HG03095 (cell line): ENCODE results near the gene SPINT2.
"Not testable (repeated sequence)": the region's sequence is repeated elsewhere in the genome, so short reads cannot be mapped to it uniquely, and the experiment has no call there.

ENCODE experiments used
- ATAC-seq: cut with Tn5 transposase; IDR thresholded peaks from one replicate; pipeline ENCODE4 v1.9.1; 2021; ENCODE audit warnings: moderate library complexity; ENCODE audit not compliant: unreplicated experiment

The SPINT2 gene

DNA sequence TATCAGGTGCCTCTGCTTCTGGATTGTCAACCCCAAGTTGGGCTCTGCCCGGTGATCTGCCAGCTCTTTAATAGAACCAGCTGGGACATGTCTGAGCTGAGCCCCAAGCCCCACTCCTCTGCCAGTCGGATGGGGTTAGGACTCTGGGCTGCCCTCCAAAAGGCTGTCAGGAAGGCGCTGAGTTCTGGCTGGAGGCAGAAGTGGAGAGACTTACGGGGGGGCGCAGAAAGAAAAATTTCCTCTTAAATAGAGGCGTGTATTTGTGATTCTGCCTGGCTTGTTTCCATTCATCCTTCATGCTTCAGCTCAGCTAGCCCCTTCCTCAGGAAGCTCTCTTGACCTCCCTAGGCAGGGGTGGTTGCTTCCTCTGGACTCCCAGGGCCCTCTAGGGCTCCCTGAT is 54.3 kb downstream of the SPINT2 start:
- no peak for ATAC-seq

- ATAC-seq = no peak
Observed at GRCh38 chr19:38319421-38320258, 55.3 kb downstream of the SPINT2 start, which contains the start of gene KCNK6. Gene KCNK6 (plus strand): TSS chr19:38319845. CDS start chr19:38319951, 106 bp downstream.

GRCh38 chr19:38320969-38321339 is 56.6 kb downstream of the SPINT2 start:
- ATAC-seq = no peak

- no peak for ATAC-seq
Observed at GRCh38 chr19:38321646-38322196, 57.3 kb downstream of the SPINT2 start.

DNA sequence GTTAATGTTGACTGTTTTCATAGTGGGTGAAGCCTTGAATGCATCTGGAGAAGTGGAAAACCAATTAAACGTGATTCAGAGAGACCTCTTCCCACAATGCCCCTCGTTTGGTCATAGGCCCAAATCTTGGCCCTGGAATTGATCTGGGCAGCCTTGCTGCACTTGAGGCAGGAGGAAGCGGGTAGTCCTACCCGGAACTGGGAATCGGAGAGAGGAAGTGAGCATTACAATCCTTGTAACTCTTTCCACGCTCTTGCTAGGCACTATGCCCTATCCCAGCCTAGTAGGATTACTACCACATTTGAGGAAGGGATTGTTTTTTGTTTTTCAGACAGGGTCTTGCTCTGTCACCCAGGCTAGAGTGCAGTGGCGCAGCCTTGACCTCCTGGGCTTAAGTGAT is 58.9 kb downstream of the SPINT2 start:
- ATAC-seq = no peak

DNA sequence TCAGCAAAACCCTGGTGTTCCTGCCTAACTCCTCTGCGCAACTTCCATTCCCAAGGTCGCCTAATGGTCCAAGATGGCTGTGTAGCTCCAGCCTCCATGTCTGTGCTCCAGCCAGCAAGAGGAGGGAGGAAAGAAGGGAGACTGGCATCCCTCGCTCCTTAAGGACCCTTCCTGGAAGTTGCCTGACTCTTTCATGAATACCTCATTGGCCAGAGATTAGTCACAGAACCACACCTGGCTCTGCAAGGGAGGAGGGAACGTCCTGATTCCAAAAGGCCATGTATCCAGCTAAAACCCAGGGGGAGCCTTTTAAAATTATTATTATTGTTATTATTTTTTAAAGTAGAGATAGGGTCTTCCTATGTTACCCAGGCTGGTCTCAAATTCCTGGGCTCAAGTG is 60.1 kb downstream of the SPINT2 start:
- ATAC-seq = no peak

DNA sequence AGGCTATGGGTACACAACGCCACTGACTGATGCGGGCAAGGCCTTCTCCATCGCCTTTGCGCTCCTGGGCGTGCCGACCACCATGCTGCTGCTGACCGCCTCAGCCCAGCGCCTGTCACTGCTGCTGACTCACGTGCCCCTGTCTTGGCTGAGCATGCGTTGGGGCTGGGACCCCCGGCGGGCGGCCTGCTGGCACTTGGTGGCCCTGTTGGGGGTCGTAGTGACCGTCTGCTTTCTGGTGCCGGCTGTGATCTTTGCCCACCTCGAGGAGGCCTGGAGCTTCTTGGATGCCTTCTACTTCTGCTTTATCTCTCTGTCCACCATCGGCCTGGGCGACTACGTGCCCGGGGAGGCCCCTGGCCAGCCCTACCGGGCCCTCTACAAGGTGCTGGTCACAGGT is 62.2 kb downstream of the SPINT2 start:
- no peak for ATAC-seq

DNA sequence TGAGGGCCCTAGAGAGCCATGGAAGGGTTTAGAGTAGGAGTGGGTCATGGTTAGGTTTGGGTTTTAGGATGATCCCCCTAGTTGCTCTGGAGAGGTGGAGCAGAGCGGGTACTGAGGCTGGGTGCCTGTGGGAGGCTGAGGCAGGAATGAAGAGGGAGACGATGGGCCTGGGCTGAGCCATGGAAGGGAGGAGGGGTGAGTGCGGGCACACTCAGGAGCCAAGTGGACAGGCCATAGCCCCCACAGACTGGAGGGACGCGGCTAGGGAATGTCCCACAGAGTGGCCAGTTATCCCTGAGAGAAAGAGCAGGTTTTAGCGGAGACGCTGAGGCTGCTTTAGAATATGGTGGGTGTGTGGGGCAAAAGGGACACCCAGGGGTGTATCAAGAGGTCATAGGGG is 65.3 kb downstream of the SPINT2 start:
- ATAC-seq = no peak

DNA sequence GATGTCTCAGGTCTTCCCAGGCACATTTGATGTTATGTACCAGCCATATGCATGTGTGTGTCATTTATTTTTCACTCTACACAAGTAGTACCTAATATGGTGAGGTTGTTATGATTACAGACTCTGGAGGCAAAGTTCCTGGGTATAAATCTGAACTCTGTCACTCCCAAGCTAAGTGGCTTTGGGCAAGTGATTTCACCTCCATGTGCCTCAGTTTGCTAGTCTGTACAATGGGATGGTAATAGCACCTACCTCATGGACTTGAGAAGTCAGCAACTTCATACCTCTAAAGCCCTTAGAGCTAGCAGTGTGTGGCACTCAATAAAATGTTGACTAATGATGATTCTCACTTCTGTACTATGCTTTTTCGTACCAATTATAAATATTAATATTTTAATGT is 67.4 kb downstream of the SPINT2 start:
- no peak for ATAC-seq

DNA sequence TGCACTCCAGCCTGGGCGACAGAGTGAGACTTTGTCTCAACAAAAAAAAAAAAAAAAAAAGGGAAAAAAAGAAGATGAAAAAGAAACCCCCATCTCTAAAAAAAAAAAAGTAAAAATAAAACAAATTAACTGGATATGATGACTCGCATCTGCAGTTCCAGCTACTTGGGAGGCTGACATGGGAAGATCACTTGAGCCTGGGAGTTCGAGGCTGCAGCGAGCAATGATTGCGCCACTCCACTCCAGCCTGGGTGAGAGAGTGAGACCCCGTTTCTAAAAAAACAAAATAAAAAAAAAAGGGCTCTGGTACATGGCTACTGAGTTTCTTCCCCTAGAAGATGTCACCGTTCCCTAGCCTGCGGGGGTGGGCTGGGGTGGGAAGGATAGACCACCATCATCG is 68.9 kb downstream of the SPINT2 start:
- ATAC-seq = no peak

GRCh38 chr19:38335949-38336637 is 71.7 kb downstream of the SPINT2 start:
- ATAC-seq = peak; percentile 59

DNA sequence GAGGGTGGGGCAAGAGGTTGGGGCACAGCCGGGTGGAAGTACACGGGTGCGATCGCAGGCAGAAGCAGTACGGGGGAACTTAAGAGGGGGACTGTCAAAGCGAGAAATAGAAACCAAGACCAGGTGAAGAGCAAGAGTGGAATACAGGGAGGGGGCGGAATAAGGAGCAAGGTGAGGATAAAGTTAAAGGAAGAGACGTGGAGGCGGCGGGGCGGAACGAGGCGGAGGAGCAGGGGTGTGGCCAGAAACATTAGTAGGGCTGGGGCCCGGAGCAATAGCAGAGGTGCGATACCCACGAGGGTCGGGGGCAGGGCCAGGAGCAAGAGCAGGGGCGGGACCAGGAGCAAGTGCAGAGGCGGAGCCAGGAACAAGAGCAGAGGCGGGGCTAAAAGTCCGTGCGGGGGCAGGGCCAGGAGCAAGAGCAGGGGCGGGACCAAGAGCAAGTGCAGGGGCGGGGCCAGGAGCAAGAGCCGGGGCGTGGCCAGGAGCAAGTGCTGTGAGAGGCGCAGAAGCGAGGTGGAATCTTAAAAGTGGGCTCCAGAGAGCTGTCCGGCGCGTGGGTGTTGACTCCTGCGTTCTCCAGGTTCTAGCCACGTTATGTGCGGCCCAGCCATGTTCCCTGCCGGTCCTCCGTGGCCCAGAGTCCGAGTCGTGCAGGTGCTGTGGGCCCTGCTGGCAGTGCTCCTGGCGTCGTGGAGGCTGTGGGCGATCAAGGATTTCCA is 72.4 kb downstream of the SPINT2 start:
- peak; percentile 47 for ATAC-seq

DNA sequence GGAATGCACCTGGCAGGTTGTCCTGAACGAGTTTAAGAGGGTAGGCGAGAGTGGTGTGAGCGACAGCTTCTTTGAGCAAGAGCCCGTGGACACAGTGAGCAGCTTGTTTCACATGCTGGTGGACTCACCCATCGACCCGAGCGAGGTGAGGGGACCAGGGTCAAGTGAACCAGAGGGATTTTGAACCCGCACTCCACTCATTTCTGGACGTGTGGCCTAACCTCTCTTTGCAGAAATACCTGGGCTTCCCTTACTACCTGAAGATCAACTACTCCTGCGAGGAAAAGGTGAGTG is 72.9 kb downstream of the SPINT2 start:
- ATAC-seq = no peak

DNA sequence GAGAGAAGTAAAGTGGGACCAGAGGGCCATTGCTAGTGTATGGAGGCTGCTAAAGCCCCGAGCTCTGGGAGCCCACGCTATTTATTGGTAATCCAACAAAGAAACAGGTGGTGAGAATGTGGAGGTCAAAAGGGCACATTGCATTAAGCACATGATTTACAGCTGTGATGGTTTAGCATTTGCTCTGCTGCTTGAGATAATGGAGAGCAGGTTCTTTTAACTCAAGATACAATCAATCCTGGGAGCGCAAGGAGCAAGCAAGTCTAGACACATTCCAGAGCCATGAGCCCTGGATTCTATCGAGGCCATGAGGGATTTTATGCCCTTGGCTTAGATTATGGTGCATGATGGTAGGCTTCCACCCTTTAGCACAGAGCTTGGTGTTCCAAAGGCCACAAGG is 74.6 kb downstream of the SPINT2 start:
- not testable (repeated sequence) for ATAC-seq

- ATAC-seq = no peak
Observed at GRCh38 chr19:38340927-38341326, 76.6 kb downstream of the SPINT2 start.
